GM12878 (cell line): Measurements from ENCODE around the gene KIAA1671. TPM values are rescaled to one million over a fixed set of nuclear protein-coding genes. Genes with fewer than 3 reads are reported as not detected.

Experiments used
- ATAC-seq: fragments of 200-7000 bp; cut with Tn5 transposase; 3 replicates; pipeline ENCODE4 v1.9.1; 2020; ENCODE audit warnings: mild to moderate bottlenecking, moderate library complexity
- BruUV-seq: library from RNA; stranded (reverse); fragments of 400-500 nt; replicated peaks from 2 replicates; lab custom pipeline; 2021; lab: Mats Ljungman, UMichigan
- CTCF ChIA-PET: fragments of 300-600 bp; sonication (Branson Sonifier 250); formaldehyde crosslinking; extraction: SDS; loops from one replicate; lab custom pipeline; 2021; ENCODE audit warnings: inconsistent platforms; lab: Yijun Ruan, JAX
- POLR2A ChIA-PET: fragments of 350-600 bp; formaldehyde crosslinking; extraction: SDS; loops from one replicate; lab custom pipeline; 2021; ENCODE audit warnings: inconsistent platforms; lab: Charles Lee
- RAD21 ChIA-PET: fragments of 300-600 bp; sonication (Branson Sonifier 250); formaldehyde crosslinking; loops from one replicate; lab custom pipeline; 2023; ENCODE audit warnings: antibody characterized with exemption; ENCODE audit not compliant: unreplicated experiment; lab: Charles Lee
- SMC1A ChIA-PET: fragments of 300-600 bp; sonication (Branson Sonifier 250); formaldehyde crosslinking; loops from one replicate; lab custom pipeline; 2023; ENCODE audit not compliant: unreplicated experiment, uncharacterized antibody; lab: Charles Lee
- DNase-seq: peaks from one replicate; pipeline ENCODE4 v3.0.0-alpha.2; 2011; ENCODE audit warnings: low read depth, low spot score
- FAIRE-seq: peaks from 3 replicates; lab custom pipeline; 2011; peaks lifted over from hg19 to GRCh38; lab: Jason Lieb, UNC
- H2AFZ ChIP-seq: 2 replicates; pipeline ENCODE4 v1.6.0; 2011; ENCODE audit warnings: low read depth, low read length, control low read depth; ENCODE audit not compliant: control insufficient read depth
- H3K27ac ChIP-seq: 2 replicates; pipeline ENCODE4 v1.5.1; 2011; ENCODE audit warnings: control low read depth; ENCODE audit not compliant: control insufficient read depth, insufficient read depth
- H3K27me3 ChIP-seq, 2 experiments: replicated peaks in 1 of 2; 2 replicates each; pipeline versions ENCODE4 v1.6.0 to v1.6.1; 2011; ENCODE audit warnings: low read length in 1 of 2; ENCODE audit not compliant: control insufficient read depth in 2 of 2, insufficient read depth in 2 of 2
- H3K36me3 ChIP-seq, 2 experiments: 2 replicates each; pipeline ENCODE4 v1.5.1; 2011; ENCODE audit warnings: low read length in 1 of 2; ENCODE audit not compliant: control insufficient read depth in 2 of 2, insufficient read depth in 2 of 2
- H3K4me1 ChIP-seq: 2 replicates; pipeline ENCODE4 v1.6.1; 2011; ENCODE audit warnings: mild to moderate bottlenecking, low read length, moderate library complexity, mixed read lengths; ENCODE audit not compliant: control insufficient read depth, insufficient read depth
- H3K4me2 ChIP-seq: 2 replicates; pipeline ENCODE4 v1.6.0; 2011; ENCODE audit warnings: control low read depth; ENCODE audit not compliant: control insufficient read depth, insufficient read depth
- H3K4me3 ChIP-seq: fragments of 200-600 bp; sonication (generic); 2 replicates; pipeline ENCODE4 v1.5.1; 2016
- H3K79me2 ChIP-seq: 2 replicates; pipeline ENCODE4 v1.6.0; 2011; ENCODE audit warnings: low read length; ENCODE audit not compliant: control insufficient read depth, insufficient read depth
- H3K9ac ChIP-seq: 2 replicates; pipeline ENCODE4 v1.8.0; 2011; ENCODE audit warnings: low read length, control low read depth, mixed read lengths; ENCODE audit not compliant: control insufficient read depth, insufficient read depth
- H3K9me3 ChIP-seq: replicated peaks from 3 replicates; pipeline ENCODE4 v1.5.1; 2011; ENCODE audit warnings: mild to moderate bottlenecking, low read length; ENCODE audit not compliant: control insufficient read depth, insufficient read depth
- H4K20me1 ChIP-seq: 2 replicates; pipeline ENCODE4 v1.6.0; 2011; ENCODE audit not compliant: control insufficient read depth, insufficient read depth
- ASH2L ChIP-seq: fragments of 300-600, 200-600 bp; sonication (generic); IDR thresholded peaks from 2 replicates; pipeline ENCODE4 v1.6.1; 2017; ENCODE audit warnings: low read depth, mild to moderate bottlenecking, borderline replicate concordance
- ATF7 ChIP-seq: fragments of 450-650 bp; IDR thresholded peaks from 2 replicates; pipeline ENCODE4 v1.6.1; 2016; ENCODE audit warnings: low read depth, mild to moderate bottlenecking
- EED ChIP-seq: sonication (generic); IDR thresholded peaks from 2 replicates; pipeline ENCODE4 v1.6.1; 2016; ENCODE audit warnings: antibody characterized with exemption, low read depth
- HSF1 ChIP-seq: fragments of 150-350 bp; IDR thresholded peaks from 2 replicates; pipeline ENCODE4 v1.6.1; 2014; ENCODE audit warnings: mild to moderate bottlenecking, low read depth, low read length
- IRF3 ChIP-seq: fragments of 450-650 bp; IDR thresholded peaks from 2 replicates; pipeline ENCODE4 v1.6.1; 2014; ENCODE audit warnings: mild to moderate bottlenecking
- MTA3 ChIP-seq: IDR thresholded peaks from 2 replicates; pipeline ENCODE4 v1.6.1; 2012; ENCODE audit warnings: low read length, inconsistent platforms, borderline replicate concordance
- NBN ChIP-seq: fragments of 450-650 bp; IDR thresholded peaks from 2 replicates; pipeline ENCODE4 v1.6.1; 2016
- PKNOX1 ChIP-seq: fragments of 450-650 bp; IDR thresholded peaks from 2 replicates; pipeline ENCODE4 v1.6.1; 2016; ENCODE audit warnings: mild to moderate bottlenecking
- SMAD5 ChIP-seq: IDR thresholded peaks from 2 replicates; pipeline ENCODE4 v1.6.1; 2016; ENCODE audit warnings: antibody characterized with exemption, low read depth
- SMC3 ChIP-seq: IDR thresholded peaks from 2 replicates; pipeline ENCODE4 v1.6.1; 2011; ENCODE audit warnings: low read length, improper control_type of control experiment, borderline replicate concordance
- SREBF2 ChIP-seq: IDR thresholded peaks from 2 replicates; pipeline ENCODE4 v1.6.1; 2012; ENCODE audit warnings: mild to moderate bottlenecking, low read length
- TBL1XR1 ChIP-seq: IDR thresholded peaks from 2 replicates; pipeline ENCODE4 v1.6.1; 2012; ENCODE audit warnings: low read depth, low read length, improper control_type of control experiment
- TCF12 ChIP-seq: IDR thresholded peaks from 2 replicates; pipeline ENCODE4 v1.6.1; 2011; ENCODE audit warnings: low read depth, mild to moderate bottlenecking, low read length
- ZZZ3 ChIP-seq: IDR thresholded peaks from 2 replicates; pipeline ENCODE4 v1.6.1; 2011; ENCODE audit warnings: low read depth; ENCODE audit not compliant: control insufficient read depth, insufficient read length
- WGBS: methylation state at CpG from one replicate; pipeline ENCODE4 v1.1.6; 2016; ENCODE audit warnings: low lambda C conversion rate; ENCODE audit not compliant: insufficient replicate concordance, insufficient coverage; ENCODE audit errors: missing lambda C conversion rate; 5-methylcytosine and 5-hydroxymethylcytosine counted together
- in situ Hi-C: fragments of 300-500 bp; cut with MboI; formaldehyde crosslinking; loops from 9 replicates; pipeline ENCODE4 v1.14.3; 2018; ENCODE audit warnings: mixed read lengths
- intact Hi-C: fragments of 100-400 bp; cut with micrococcal nuclease; formaldehyde crosslinking; loops from one replicate; pipeline ENCODE4 v1.14.2; 2022; ENCODE audit not compliant: unreplicated experiment
- polyA plus RNA-seq, 11 experiments: library from polyadenylated mRNA; depleted of rRNA in 4 of 11; unstranded in 6 of 11; stranded (reverse) in 5 of 11; fragments of >200 nt; fragmentation: Nextera tagmentation in 4 of 11; fragmentation: Illumina TruSeq in 1 of 11; extraction: Ambion mirVana in 4 of 11; extraction: Trizol in 1 of 11; gene quantifications; 1 replicate in 1 of 11; 2 replicates in 10 of 11; pipeline versions ENCODE4 v1.2.1 to v1.2.3, GENCODE V29; 2011 to 2016; ENCODE audit warnings: inconsistent platforms in 2 of 11, missing spikeins in 2 of 11, low read depth in 1 of 11
- total RNA-seq, 4 experiments: library from RNA; depleted of rRNA in 3 of 4; stranded (reverse); fragments of >200 nt in 3 of 4; fragmentation: Illumina TruSeq in 1 of 4; extraction: Trizol in 1 of 4; gene quantifications; 2 replicates each; pipeline versions ENCODE4 v1.2.1 to v1.2.3, GENCODE V29; 2013 to 2021

KIAA1671 gene
- total and polyA plus RNA-seq, 10 of the 15 experiments (the other 5 are each of a cell fraction or from before 2014, with no cell fraction given) = 0.05 to 2.7 (median 0.33) TPM

- ATAC-seq = no peak
Observed at GRCh38 chr22:25028841-25029141, 76.3 kb downstream of the KIAA1671 start.

More at GRCh38 chr22:25028841-25029141, 76.3 kb downstream of the KIAA1671 start:
- 72% methylated on average over 7 of the region's 9 CpGs for WGBS
- SMC1A ChIA-PET = no interaction called here
- in situ Hi-C loops (no loop called here), intact Hi-C loops (no loop called here)
- RAD21 ChIA-PET = no interaction called here
- Histone ChIP-seq H3K4me3 (no peak overlapping the region), H3K9ac (no peak overlapping the region), H4K20me1 (no peaks in the 10 kb centered on the region), H3K4me2 (no peak overlapping the region), H3K4me1 (no peaks in the 10 kb centered on the region), H3K9me3 (no peaks in the 10 kb centered on the region), H3K36me3 (no peaks in the 10 kb centered on the region), H3K27me3 (peaks cover 0 to 3% of the 10 kb centered on the region in 2 experiments; a peak in 3 of 4 replicates), H2AFZ (no peak overlapping the region), H3K27ac (no peak overlapping the region), H3K79me2 (no peaks in the 10 kb centered on the region)
- FAIRE-seq (no peak), DNase-seq (no peak)
- POLR2A ChIA-PET = no interaction called here
- BruUV-seq = no TSS peak
- no peak for TF ChIP-seq HSF1
- no peak for TF ChIP-seq PKNOX1
- no peak for TF ChIP-seq SMAD5
- no peak for TF ChIP-seq NBN
- TF ChIP-seq TCF12 = no peak
- TF ChIP-seq ZZZ3 = no peak
- no peak for TF ChIP-seq ASH2L
- no peak for TF ChIP-seq SMC3
- TF ChIP-seq ATF7 = no peak
- no peak for TF ChIP-seq IRF3
- no peak for TF ChIP-seq TBL1XR1
- TF ChIP-seq MTA3 = no peak
- TF ChIP-seq EED = no peak
- TF ChIP-seq SREBF2 = no peak
- CTCF ChIA-PET = interaction anchor here (0.8 to 1.3 kb wide), 4 partner anchors 19 to 90 kb away, joined by 3 read pairs; no protein-coding TSS in a partner anchor
